HG02571 (cell line): ENCODE results near the gene ZSCAN16.

Experiments
- ATAC-seq: cut with Tn5 transposase; IDR thresholded peaks from one replicate; pipeline ENCODE4 v1.9.1; 2021; ENCODE audit warnings: mild to moderate bottlenecking, moderate library complexity; ENCODE audit not compliant: unreplicated experiment

ZSCAN16 gene

DNA sequence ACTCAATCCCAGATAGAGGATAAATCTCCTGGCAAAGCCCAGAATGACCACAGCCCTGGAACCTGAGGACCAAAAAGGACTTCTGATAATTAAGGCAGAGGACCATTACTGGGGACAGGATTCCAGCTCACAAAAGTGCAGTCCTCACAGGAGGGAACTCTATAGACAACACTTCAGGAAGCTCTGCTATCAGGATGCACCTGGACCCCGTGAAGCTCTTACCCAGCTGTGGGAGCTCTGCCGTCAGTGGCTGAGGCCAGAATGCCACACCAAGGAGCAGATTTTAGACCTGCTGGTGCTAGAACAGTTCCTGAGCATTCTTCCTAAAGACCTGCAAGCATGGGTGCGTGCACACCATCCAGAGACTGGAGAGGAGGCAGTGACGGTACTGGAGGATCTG, 992 bp downstream of the ZSCAN16 start:
- no peak for ATAC-seq

DNA sequence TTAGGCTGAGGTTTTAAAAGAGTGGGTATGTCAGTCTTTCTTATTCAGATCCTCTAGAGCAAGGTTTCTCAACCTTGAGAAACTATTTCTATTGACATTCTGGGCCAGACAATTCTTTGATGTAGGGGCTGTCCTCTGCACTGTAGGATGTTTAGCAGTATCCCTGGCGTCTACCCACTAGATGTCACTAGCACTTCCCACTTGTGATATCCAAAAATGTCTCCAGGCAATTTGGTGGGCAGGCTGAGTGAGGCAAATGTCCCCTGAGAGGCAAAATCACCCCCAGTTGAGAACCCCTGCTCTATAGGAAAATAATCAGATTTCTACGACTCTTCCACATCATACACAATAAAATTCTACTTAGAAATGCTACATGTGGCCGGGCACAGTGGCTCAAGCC, 9.6 kb downstream of the ZSCAN16 start:
- no peak for ATAC-seq

DNA sequence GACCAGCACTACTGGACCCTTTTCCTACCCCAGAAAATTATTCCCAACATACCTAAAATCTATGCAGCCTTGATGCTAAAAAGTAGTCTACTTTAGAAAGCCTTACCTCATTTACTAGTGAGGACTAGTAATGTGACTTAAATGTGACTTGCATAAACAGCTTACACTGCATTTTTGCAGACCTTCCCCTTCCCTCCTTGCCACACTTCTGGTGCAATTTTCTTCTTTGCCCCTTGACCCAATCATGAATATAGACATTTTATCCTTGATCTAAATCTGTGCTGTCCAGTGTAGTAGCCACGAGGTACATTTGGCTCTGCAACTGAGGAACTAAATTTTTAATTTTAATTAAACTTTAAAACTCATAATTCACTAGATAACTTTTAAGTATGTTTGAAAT, 10.3 kb downstream of the ZSCAN16 start:
- ATAC-seq: no peak

DNA sequence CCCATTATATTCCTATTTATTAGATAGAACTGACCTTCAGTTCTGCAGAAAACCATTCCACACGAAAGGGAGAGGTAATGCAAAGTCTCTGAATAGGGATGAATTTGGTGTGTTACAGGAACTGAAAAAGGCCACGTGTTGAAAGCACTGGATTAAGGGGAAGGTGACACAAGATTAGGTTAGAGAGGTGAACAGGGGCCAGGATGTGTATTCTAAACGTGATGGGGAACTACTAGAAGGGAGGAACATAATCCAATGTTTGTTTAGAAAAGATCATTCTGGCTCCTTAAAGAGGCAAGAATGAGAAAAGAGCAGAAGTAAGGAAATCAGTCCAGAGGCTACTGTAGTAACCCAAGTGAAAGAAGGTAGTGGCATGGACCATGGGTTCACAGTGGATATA, 11.0 kb downstream of the ZSCAN16 start:
- no peak for ATAC-seq

DNA sequence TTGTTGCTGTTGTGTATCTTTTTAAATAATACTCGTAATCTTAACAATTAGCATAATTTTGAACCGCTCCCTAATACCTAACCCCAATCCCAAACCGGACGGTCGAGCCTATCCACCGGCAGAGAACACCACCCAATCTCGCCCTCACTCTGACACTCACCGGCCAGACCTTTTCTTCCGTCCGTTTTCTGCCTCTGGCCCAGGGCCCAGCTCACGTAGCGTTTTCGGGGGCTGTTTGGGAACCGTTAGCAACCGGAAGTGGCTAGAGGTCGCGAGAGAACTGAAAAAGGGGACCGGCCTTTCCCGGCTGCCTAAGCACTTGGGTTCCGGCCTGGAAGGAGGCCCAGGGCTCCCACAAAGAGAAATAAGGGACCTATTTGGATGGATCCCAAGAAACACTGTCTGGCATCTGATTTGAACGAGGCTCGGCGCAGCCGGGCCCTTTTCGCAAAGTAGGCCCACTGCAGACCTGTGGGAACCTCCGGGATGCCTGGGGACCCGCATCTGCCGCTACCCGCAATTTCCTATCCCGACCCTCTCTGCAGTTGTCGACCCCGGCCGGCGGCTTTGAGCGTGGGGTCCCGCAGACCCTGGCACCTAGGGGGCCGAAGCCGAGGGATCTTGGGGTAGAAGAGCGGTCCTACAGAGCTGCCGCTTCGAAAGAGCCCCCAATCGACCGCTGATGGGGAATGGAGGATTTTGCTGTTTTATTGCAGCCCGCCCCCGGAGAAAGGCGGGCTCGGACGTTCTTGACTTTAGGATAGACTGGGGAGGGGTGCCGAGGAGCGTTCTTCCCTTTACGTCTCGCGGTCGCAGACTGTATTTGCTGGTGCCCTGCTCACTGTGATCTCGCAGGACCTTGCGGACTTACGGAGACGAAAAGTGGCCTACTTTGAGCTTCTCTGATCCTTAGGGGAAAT, 12.4 kb downstream of the ZSCAN16 start:
- peak; percentile 61 for ATAC-seq

DNA sequence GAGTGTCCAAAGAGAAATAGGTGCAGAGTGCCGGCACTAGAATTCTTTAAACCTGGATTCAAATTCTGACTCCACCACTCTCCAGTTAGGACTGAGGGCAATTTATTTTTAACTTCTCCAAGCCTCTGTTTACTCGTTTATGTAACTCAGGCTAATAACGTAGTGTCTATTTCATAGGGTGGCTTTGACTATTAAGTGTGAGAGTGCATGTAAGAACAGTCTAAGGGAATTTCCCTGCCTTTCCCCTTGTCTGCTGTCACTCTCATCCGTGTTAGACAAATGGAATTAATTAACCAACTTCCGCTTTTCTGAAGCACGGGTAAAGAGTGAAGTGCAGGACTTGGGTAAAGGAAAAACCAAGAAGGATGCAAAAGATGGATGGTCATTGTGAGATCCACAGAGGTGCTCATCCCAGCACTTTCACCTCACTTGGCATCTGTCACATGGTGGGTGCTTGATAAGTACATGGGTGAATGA, 13.1 kb downstream of the ZSCAN16 start:
- ATAC-seq: no peak

DNA sequence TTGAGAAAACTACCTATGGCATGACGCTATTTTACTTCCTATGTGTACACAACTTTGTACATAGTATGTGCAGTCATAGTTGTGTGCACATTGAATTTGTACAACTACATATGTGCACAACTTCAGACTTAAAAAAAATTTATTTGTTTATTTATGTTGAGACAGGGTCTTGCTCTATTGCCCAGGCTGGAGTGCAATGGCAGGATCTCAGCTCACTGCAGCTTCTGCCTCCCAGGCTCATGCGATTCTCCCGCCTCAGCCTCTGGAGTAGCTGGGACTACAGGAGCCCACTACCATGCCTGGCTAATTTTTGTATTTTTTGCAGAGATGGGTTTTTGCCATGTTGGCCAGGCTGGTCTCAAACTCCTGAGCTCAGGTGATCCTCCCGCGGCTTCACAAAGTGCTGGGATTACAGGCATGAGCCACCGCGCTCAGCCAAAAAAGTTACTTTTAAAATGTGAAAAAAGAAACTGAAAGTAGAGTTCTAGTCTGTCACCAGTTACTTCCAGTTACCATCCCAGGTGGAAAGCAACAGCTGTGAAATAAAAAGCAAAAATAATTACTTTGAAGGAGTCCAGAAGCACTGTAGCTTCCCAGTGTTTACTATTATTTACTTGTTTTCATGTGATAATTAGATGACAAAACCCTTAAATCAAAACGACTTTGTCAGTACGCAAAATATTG, 15.6 kb downstream of the ZSCAN16 start:
- ATAC-seq: no peak

DNA sequence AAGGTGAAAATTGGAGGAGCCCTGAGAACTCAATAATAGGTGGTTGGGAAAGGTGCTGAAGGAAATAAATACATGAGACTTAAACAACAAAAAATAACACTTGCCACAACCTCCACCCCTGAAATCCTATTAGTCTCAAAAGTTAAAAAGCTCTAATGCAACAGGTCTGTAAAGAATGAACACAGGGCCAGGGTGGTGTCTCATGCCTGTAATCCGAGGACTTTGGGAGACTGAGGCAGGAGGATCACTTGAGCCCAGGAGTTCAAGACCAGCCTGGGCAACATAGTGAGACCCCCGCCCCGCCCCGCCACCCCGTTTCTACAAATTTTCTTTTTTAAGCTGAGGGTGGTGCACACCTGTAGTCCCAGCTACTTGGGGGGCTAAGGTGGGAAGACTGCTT, 16.2 kb downstream of the ZSCAN16 start:
- no peak for ATAC-seq

DNA sequence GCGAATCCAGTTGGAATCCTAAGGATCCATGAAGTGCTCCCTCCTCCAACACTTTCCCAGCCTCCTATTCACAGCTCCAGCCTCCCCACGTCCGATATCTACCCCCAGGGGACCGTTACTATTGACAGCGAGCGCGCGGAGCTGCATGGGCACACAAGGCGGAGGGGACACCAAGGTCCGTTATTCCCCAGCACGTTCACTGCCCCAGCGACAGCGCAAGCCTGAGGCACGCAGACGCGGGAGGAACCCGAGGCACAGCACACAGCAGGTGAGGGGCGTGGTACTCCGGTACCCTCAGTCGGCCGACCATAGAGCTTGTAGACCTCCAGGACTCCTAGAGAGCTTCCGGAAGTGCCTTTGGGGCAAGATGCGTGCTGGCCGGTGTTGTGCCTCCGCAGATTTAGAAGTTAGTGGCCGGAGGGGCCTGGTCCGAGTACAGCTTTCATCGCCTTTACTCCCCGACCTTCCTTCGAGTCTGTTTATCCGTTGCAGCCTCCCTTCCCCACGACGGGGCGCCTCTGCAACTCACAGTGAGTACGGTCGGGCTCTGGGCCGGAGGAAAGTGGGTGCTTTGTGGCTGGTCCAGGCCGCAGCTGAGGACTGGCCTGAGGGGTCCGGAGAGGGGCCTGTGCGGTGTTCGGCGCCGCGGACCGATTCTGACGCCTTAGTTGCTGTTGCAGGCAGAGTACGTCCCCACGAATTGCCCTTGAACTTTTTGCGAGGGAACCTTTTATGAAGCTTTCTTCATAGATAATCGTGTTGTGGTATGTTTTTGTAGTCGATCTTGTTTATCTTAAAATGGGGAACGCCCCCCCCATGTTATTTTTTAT, 17.3 kb downstream of the ZSCAN16 start, which contains the start of gene ZKSCAN8:
TSS of gene ZKSCAN8 (plus strand) at position 384 of the 830 bp plus-strand sequence. CDS start 6,525 bp downstream, outside the sequence.
- peak; percentile 87 for ATAC-seq

DNA sequence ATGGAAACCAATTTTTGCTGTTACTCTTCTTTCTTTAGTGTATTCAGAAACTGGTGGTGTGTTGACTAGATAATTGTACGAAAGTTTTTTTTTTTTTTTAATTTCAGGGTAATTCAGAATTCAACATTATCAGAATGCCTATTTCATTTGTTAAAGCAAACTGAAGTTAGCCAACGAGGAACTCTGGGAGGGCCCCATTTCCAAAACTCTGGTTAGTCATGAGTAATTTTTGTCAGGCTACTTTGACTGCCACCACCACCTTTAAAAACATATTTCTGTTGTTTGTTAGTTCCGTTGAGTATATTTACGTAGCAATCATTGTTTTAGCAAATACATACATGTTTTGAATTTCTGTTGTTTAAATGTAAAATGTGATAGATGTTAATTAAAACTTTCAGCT, 18.0 kb downstream of the ZSCAN16 start:
- no peak for ATAC-seq

DNA sequence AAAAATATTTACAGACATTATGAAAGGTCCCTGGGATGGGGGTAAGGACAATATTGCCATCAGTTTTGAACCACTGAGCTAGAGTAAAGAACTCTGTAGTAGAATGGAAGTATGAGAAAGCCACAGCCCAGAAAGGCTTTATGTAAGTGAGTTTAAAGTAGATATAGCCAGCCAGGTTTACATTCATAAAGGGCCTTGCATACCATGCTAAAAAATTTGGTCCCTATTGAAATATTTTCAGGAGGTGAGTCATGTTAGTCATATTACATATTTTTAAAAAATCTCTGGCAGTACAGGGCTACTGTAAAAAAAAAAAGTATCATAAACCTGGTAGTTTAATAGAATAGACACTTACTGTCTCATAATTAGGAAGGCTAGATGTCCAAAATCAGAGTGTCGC, 20.8 kb downstream of the ZSCAN16 start:
- no peak for ATAC-seq

DNA sequence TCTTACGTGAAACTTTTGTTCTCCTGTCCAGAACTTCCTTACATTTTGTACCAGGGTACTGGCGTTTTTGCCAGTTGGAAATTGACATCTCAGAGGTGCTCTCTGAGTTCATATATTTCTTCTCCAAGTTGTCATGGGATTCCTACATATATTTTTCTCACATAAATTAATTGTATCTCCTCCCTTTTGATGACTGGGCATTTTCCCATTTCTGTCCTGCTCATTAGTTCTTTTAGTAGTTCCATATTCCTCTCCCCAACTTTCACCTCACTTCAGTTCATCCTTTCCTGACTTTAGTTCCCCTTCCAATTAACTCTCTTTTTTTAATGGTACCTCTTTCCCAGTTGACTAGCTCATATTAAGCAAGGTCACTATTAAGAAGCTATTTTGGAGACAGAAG, 28.1 kb downstream of the ZSCAN16 start:
- ATAC-seq: no peak

DNA sequence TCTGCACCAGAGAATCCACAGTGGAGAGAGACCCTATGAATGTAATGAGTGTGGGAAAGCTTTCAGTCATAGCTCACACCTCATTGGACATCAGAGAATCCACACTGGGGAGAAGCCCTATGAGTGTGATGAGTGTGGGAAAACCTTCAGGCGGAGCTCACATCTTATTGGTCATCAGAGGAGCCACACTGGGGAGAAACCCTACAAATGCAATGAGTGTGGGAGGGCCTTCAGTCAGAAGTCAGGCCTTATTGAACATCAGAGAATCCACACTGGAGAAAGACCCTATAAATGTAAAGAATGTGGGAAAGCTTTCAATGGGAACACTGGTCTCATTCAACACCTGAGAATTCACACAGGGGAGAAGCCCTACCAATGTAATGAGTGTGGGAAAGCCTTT, 29.1 kb downstream of the ZSCAN16 start:
- no peak for ATAC-seq

DNA sequence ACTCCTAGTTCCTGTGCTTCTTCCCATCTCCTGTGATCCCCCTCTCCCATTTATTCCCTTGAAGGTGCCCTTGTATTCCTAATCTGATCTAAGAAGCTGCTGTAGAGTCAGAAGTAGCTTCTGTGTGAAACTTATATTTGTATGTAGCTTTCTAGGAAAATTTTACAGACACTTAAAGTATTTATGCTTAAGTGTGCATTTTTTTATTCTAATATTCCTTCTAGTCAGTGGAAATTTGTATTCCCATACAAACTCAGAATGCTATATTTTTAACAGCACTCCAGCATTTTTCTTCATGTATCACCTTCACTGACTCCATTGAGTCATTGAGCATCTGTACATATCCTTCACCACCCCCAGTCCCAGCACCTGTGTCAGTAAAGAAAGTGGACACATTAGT, 29.9 kb downstream of the ZSCAN16 start:
- no peak for ATAC-seq

DNA sequence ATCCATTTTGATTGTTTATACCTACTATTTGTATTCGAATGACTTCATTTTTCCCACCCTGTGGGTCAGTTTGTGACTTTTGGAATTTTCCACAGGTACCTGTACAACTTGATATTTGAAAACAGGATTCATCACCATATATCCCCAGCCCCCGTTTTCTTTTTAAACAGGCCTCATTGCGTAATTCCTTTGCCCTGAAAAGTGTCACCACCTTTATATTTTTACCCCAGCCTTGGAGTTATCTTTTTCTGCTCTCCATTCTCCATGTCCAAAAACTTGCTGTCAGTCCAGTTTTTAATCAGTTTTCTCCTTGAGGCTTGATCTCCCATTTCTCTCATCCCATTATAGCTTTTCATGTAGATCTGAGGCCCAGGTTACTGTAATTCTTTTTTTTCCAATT, 33.9 kb downstream of the ZSCAN16 start:
- no peak for ATAC-seq

DNA sequence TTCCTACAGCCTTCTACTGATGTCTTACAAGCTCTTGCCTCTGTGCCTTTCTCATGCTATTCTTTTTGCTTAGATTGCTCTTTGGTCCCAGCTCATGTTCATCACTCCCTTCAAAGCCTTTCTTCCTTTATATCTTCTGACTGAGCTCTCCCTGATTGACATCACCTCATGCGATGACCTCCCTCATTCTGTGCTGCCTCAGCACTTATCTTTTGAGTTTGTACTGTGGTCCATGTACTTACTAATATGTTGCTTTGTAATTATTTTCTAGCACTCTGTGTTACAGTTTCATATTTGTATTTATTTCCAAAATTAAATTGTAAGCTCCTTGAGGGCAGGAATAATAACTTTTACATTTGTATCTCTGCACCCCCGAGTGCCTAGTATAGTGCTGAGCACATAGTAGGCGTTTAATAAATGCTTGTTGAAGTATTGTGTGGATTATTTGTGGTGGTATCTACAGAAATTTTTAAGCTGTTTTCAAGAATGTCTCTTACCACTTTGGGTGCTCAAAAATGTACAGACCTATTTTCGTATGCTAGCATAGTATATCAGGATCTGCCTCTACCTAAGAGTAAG, 34.7 kb downstream of the ZSCAN16 start:
- ATAC-seq: no peak

DNA sequence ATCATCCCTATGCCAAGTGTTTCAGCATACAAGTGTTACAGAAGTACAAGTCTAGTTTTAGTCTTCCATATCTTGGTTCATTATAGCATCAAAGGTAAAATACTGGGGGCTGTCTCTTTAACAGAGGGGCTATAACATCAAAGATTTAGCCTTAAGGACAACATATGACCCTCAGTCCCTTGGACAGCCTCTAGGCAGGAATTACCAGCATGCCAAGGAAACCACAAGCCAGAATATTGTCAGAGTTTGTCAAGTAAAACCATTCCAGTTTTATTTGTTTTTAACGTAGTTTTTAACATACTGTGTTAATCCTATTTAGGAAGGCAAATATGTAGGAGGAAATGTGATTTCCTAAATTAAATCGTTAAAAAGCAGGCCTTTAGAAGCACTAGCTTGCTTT, 35.8 kb downstream of the ZSCAN16 start:
- no peak for ATAC-seq

DNA sequence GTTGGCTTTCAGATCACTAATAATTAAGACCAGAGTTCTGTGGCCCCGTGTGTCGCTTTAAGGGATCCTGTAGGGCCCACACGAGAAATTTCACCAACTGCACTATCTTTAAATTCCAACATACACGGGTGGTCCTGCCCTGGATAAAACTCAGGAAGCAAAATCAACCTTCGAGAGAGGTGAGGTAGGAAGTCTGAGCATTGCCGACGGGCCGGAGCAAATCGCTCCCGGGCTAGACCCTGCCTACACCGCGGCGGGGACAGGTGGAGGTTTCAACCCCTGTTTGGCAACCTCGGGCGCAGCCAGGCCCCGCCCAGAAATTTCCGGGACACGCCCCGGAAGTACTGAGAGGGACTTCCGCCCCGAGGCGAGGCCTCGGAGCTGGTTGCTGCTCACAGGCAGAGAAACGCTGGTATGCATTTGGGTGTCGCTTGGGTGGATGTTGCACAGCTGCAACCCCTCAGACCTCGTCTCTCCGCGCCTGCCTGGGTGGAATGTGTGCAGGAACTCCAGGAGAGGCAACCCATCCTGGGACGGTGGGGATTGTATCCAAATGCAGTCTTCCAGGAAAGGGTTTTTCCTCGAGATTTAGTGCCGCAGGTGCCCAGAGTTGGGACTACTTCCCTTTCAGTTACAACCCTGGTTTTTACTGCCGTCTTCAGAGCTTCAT, 37.1 kb downstream of the ZSCAN16 start:
- peak; percentile 90 for ATAC-seq

DNA sequence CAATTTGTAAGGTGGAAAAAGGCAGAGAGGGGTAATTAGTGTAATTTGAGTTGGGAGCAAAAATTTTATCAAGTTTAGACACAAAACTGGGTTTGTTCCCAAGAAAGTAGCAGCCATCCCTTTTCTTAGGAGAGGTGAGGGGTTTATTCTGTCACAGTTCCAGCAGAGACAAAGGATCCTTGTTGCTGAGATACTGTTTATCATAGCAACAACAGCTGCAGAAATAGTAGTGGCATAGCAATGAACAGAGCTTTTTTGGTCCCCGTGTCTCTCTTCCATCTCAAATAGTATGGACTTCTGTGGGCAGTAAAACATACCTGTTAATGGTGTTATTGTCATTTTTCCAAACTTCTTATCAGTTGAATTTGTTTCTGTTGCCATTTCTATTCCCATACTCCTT, 41.2 kb downstream of the ZSCAN16 start:
- no peak for ATAC-seq

DNA sequence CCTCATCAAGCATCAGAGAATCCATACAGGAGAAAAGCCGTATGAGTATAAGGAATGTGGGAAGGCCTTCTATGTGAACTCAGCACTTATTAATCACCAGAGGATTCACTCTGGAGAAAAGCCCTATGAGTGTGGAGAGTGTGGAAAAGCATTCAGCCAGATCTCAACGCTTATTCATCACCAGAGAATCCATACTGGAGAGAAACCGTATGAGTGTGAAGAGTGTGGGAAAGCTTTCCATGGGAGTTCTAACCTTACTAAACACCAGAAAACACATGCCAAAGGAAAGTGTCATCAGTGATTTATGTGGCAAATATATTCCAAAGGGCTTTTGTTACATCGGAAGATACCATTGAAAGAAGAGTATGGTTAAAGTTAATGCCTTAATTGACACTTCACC, 42.7 kb downstream of the ZSCAN16 start:
- no peak for ATAC-seq
